Measurements from ENCODE around the gene PPP1R13B.

The PPP1R13B gene

GRCh38 chr14:103879570-103880347 lies 32.4 kb upstream of the PPP1R13B start:
- FAIRE-seq, result no peak

DNA sequence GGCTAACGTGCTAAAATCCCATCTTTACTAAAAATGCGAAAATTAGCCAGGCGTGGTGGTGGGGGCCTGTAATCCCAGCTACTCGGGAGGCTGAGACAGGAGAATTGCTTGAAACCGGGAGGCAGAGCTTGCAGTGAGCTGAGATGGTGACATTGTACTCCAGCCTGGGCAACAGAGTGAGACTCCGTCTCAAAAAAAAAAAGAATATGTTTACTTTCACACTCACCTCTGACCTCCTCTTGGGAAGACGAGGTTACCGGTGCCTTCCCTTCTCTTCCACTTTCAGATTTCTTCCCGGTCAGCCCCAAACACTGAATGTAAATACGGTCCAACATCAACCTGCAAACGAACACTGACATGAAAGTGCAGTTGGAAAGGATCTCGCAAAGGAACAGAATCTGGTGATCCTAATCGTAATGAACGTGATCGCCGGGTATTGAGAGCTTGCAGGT lies 31.8 kb upstream of the PPP1R13B start:
- DNase-seq (ENCODE audit: insufficient read length, low spot score) (no peak), FAIRE-seq (no peak)
- TF ChIP-seq CTCF (IDR thresholded peaks at IDR 0.05; ENCODE audit: insufficient read depth, missing control alignments), result no peak

More at GRCh38 chr14:103879570-103880347, 32.4 kb upstream of the PPP1R13B start:
- TF ChIP-seq CTCF (IDR thresholded peaks at IDR 0.05; ENCODE audit: insufficient read depth, missing control alignments), result no peak
- DNase-seq (ENCODE audit: insufficient read length, low spot score), result no peak

DNA sequence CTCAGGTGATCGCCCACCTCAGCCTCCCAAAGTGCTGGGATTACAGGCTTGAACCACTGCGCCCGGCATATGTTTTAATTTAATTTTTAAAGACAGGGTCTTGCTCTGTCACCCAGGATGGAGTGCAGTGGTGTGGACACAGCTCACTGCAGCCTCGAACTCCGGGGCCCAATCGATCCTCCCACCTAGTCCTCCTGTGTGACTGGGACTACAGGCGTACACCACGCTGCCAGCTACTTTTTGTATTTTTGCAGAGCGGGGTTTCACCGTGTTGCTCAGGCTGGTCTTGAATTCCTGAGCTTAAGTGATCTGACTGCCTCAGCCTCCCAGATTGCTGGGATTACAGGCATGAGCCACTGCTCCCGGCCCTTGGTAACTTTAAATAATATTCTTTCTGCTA lies 30.8 kb upstream of the PPP1R13B start:
- DNase-seq (ENCODE audit: insufficient read length, low spot score) (no peak), FAIRE-seq (no peak)
- no peak for TF ChIP-seq CTCF (IDR thresholded peaks at IDR 0.05; ENCODE audit: insufficient read depth, missing control alignments)

GRCh38 chr14:103875010-103875409 lies 27.6 kb upstream of the PPP1R13B start:
- DNase-seq (ENCODE audit: insufficient read length, low spot score) (no peak), FAIRE-seq (no peak)
- no peak for TF ChIP-seq CTCF (IDR thresholded peaks at IDR 0.05; ENCODE audit: insufficient read depth, missing control alignments)

GRCh38 chr14:103872481-103873113 lies 25.2 kb upstream of the PPP1R13B start:
- no peak for DNase-seq (ENCODE audit: insufficient read length, low spot score)
- no peak for TF ChIP-seq CTCF (IDR thresholded peaks at IDR 0.05; ENCODE audit: insufficient read depth, missing control alignments)
- no peak for FAIRE-seq

DNA sequence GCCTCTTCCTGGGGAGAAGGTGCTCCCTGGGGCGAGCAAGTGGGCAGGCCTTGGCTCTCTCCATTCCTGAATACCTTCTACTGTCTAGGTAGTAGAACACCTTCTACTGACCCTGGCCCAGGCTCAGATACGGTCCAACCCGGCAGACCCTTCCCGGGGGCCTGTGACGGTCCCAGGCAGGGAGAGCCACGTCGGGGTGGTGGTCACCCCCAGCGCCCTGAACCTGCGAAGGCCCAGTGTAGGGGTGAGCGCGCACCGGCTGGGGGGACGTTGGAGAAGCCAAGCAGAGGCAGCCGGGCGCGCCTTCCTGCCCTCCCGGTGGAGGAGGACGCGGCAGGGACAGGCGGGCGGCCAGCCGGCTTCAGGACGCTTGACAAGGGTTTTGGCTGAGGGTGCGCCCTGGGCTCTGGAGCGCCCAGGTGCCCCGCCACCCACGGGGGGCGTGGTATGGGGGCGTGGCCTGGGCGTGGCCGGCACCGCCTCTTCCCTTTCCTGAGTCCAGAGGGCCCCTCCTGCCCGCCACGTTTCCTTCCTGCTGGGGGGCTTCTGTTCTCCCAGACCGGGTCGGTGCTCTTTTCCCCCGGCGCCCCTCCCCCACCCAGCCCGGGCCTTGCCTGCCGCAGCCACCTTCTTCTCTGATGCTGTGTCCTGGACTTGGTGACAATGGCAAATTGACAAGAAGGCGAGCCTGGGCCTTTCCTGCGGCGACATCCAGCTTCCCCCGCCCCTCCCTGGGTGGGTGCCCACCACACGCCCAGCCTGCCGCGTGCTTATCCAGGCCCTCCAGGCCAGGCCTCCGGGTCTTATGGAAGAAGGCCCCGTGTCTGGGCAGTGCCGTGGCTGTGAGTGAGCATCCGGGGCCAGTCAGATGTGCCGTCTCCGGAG lies 24.5 kb upstream of the PPP1R13B start:
- no peak for DNase-seq (ENCODE audit: insufficient read length, low spot score)

More for the DNA sequence above, 24.5 kb upstream of the PPP1R13B start:
- TF ChIP-seq CTCF (IDR thresholded peaks at IDR 0.05; ENCODE audit: insufficient read depth, missing control alignments), result no peak
- FAIRE-seq, result no peak
